Activated naive CD4-positive, alpha-beta T cell treated with anti-CD3 and anti-CD28 coated beads, Interleukin-2, amount 50 U/mL, for 72 hours (primary cell): Measurements from ENCODE around the gene STMN3. TPM values are rescaled to one million over a fixed set of nuclear protein-coding genes. Genes with fewer than 3 reads are reported as not detected.
A peak's percentile ranks its signal among the peaks of the same experiment; 100 is the strongest.

Experiments
- ATAC-seq, 2 donors: fragments of 150-1000 bp; cut with Tn5 transposase; 2 replicates each; pipeline ENCODE4 v1.10.0; 2021; ENCODE audit warnings: mild to moderate bottlenecking in 2 of 2, moderate library complexity in 2 of 2
- DNase-seq, 2 donors: peaks; one replicate each; pipeline ENCODE4 v3.0.0; 2021 to 2022; ENCODE audit warnings: low spot score in 2 of 2
- H3K27ac Mint-ChIP-seq, 2 donors: one replicate each; pipeline ENCODE4 v1.8.0; 2022; ENCODE audit warnings: mild to moderate bottlenecking in 2 of 2, mixed read lengths in 2 of 2
- H3K36me3 Mint-ChIP-seq, 2 donors: one replicate each; pipeline ENCODE4 v1.8.0; 2022; ENCODE audit warnings: mixed read lengths in 2 of 2
- H3K9me3 Mint-ChIP-seq, 2 donors: one replicate each; pipeline ENCODE4 v1.8.0; 2022; ENCODE audit warnings: mixed read lengths in 2 of 2
- total RNA-seq, 2 donors: library from RNA; stranded (reverse); gene quantifications; one replicate each; pipeline ENCODE4 v1.2.3, GENCODE V29; 2022

The STMN3 gene
- 10 to 100 TPM; 13.8 to 19.5 TPM for total RNA-seq

DNA sequence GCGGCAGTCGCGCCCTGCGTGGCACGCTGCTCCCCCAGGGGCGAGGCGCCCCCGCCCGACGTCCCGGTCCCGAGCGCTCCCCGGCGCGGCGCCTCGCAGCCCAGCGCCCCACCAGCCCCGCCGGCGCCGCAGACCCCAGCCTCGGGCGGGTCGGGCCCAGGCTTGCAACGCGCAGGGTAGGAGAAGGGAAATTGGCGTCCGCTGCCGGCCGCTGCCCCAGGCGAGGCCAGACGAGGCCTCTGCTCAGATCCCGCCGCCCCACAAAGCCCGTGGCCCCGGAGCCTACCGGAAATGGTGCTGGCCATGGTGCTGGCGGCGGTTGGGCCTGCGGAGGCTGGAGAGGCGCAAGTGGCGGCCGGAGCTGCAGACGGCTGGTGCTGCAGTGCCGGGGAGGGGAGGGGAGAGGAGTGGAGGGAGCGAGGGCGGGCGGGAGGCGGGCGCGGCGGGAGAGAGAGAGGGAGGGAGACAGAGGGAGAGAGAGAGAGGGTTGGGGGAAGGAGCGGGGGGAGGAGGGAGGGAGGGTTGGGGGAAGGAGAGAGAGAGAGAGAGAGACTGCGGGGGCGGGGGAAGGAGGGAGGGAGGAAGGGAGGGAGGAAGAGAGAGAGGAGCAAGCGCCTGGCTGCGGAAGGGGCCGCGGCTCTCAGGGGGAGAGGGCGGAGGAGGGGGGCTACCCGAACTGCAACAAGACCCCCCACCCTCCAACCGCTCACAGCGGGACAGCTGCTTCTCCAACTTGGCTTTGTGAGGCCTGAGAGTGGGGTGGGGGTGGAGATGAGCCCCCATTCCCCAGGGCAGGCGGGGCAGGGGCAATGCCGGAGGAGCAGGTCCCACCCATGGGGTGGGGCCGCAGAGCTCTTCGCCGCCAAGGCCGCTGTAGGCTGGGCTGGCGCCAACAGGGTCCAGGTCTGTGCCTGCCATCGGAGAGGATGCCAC, at the start of gene STMN3:
STMN3 (minus strand) TSS at position 384 of the 933 bp plus-strand sequence; CDS start at position 305, 79 bp downstream.
- H3K27ac Mint-ChIP-seq, result peak within 1 kb of the TSS in 1 of 2 donors; percentile 81
- H3K9me3 Mint-ChIP-seq, result no peaks in the 10 kb centered on the region
- ATAC-seq (peak; percentile 50 to 65), DNase-seq (peak; percentile 67 to 82)
- H3K36me3 Mint-ChIP-seq, result peaks cover 2 to 10% of the 10 kb centered on the region in 2 donors

DNA sequence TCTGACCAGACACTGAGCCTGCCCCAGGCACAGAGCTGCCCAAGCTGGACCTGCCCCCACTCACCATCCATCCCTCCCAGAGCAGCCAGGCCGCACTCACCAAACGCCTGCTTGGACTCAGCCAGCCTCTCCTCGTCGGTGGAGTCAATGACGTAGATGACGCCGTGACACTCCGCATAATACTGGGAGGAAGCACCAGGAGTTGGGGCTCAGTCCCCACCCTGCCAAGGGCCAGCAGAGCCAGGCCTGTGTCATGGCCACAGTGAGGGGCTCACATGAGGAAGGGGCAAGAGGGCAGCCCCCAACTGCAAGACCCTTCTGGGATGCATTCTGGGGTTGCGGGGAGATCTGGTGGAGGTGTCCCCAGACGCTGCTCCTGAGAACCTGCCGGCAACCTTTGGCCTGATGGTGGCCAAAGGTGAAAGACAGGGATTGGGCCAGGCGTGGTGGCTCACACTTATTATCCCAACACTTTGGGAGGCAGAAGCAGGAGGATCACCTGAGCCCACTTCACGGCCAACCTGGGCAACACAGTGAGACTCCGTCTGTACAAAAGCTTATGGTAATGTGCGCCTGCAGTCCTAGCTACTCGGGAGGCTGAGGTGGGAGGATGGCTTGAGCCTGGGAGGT, 48.9 kb upstream of the STMN3 start:
- Mint-ChIP-seq H3K9me3 (no peaks in the 10 kb centered on the region), H3K36me3 (peaks cover 7 to 9% of the 10 kb centered on the region in 2 donors), H3K27ac (peak overlapping the region; percentile 54 to 94)
- no peak for ATAC-seq
- no peak for DNase-seq

DNA sequence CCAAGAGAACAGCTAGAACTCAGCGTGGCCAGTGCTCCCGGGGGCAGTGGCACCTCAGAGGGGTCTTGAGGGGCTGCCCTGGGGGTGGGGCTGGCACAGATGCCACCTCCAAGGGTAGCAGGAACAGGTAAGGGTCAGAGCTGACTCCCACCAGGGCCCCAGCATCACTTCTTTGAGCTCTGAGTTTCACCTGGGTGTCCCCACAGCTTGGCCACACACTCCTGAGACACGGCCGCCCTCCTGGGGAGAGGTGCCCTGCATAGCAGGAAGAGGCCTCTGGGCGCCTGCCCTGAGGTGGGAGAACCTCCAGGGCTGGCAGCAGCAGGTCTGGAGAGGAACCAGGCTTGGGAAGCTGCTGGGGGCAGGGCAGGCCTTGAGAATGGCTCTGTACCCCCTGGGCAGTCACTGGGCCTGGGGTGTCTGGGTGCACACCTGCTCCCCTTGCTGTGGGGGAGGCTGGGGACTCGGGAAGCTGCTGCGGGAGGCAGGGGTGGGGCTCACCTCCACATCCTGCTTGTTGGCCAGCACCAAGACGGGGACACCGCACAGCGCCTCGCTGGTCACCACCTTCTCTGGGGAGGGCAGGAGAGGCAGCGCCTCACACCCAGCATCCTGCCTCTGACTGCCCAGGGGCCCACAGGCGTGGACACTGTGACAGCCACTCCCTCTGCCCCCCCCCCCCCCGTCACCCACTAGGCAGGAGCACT, 48.3 kb upstream of the STMN3 start:
- Mint-ChIP-seq H3K36me3 (peaks cover 3% of the 10 kb centered on the region in 2 donors), H3K9me3 (no peaks in the 10 kb centered on the region), H3K27ac (no peak overlapping the region)
- ATAC-seq, result no peak
- no peak for DNase-seq

DNA sequence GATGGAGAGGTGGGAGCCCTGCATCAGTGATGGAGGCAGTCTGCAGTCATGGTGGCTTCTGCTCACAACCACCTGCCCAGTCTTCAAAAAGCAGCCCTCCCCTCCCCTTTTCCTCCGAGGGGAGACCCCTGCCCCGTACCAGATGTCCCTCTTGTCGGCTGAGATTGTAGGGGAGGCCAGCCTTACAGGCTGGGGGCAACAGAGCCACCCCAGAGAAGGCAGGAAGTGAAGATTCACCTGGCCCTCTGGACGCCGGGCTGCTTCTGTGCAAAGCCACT, 47.8 kb upstream of the STMN3 start:
- DNase-seq (no peak), ATAC-seq (no peak)
- H3K27ac Mint-ChIP-seq, result no peak overlapping the region
- no peaks in the 10 kb centered on the region for H3K36me3 Mint-ChIP-seq
- no peaks in the 10 kb centered on the region for H3K9me3 Mint-ChIP-seq

DNA sequence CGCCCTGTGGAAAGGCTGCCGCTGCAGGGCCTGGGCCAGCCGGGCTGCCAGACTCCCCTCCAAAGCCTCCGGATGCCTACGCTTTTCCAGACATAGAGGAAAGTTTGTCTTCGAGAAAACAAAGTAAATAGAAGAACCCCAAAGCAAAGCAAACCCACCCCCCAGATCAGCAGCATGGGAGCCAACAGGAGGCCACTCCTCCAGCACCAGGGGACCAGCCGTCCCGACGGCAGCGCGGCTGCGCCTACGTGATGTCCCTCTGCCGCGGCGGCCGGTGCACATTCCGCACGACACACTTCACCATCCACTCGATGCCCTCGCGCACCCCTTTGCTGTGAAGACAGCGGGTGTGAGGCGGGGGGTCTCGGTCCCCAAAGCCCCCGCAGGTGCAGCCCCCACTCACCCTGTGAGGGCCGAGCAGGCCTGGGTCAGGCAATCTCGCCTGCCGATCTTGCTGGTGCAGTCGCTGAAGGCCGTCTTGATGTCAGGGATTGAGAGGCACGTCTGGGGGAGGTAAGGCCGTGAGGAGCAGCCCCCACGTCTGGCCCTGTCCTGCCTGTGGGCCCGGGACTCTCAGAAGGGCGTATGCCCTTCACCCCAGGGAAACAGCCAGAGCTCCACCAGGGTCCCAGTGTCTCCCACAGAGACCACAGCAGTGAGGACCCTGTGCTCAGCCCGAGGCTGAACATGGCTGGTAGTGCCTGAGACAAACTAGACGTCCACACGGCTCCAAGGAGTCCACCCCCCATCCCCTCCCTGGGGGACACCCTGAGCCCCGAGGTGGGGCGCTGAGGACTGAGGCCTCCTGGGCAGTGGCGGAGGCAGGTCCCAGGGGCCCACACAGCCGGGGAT, 47.2 kb upstream of the STMN3 start:
- Mint-ChIP-seq H3K27ac (peak overlapping the region; percentile 38 to 60), H3K9me3 (no peaks in the 10 kb centered on the region), H3K36me3 (no peaks in the 10 kb centered on the region)
- DNase-seq, result peak in 1 of 2 donors; percentile 52
- no peak for ATAC-seq

DNA sequence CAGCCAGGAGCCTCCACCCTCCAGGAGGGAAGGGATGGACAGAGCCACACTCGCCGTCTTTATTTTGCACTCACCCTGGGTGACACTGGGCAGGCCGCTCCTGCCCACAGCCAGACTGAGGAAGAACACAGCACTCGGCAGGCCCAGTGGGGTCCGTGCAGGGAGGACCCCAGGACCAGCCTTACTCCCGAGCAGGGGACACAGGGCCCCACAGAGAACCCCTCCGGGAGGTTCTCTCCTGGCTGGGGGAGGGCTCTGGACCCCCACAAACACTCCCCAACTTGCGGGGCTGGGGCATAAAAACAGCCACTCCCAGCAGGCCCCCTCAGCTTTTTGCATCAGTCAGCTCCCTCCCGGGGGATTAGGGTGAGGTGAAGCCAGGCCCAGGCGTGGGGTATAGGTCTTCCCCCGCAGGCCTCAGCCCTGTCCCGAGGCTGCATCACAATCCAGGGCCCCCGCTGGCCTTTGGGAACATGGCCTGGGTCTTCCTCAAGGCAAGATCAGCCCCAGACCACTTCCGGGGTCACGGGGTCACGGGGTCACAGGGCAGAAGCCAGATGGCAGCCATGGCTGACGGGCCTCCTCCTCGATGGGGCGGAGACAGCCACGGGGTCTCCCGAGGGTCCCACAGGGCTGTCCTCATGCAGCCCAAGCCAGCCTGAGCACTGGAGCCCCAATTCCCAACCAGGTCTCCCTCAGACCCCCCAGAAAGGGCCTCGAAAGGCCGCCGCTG, 46.4 kb upstream of the STMN3 start:
- ATAC-seq (no peak), DNase-seq (no peak)
- H3K9me3 Mint-ChIP-seq, result no peaks in the 10 kb centered on the region
- peak overlapping the region; percentile 38 to 89 for H3K27ac Mint-ChIP-seq
- no peaks in the 10 kb centered on the region for H3K36me3 Mint-ChIP-seq

DNA sequence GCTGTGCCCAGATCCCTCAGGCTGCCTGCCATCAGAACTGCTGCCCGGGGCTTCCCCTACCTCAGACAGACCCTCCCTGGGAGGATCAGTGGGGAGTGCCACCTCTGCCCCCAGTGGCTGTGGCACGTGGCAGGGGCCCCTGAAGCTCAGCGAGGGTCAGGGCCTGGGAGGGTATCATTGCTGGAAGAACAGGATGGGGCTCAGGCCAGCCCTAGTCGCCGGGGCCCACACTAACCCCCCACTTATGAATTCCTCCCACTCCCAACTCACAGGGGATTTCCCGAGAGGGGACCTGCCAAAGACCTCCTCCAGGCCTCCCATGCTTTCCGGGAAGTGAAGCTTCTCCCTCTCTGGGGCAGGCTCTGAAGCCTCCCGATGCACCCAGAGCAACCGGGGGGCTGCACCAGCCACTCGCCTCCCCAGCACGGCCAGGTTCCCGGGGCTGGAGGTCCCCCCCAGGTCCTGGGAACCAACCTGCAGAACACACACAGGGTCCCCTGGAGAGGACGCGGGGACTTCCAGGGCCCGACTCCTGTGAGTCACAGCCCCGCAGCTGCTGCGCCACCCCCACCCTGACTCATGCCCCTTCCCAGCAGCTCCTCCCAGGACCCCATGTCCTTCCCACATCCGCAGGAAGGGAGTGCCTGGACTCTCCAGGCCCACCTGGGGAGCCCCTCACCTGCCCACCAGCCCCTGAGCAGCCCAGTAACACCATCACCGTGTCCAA, 45.7 kb upstream of the STMN3 start:
- no peak for DNase-seq
- peaks cover 0 to 2% of the 10 kb centered on the region in 2 donors for H3K36me3 Mint-ChIP-seq
- peak overlapping the region; percentile 38 to 89 for H3K27ac Mint-ChIP-seq
- peak; percentile 54 to 68 for ATAC-seq
- no peaks in the 10 kb centered on the region for H3K9me3 Mint-ChIP-seq

DNA sequence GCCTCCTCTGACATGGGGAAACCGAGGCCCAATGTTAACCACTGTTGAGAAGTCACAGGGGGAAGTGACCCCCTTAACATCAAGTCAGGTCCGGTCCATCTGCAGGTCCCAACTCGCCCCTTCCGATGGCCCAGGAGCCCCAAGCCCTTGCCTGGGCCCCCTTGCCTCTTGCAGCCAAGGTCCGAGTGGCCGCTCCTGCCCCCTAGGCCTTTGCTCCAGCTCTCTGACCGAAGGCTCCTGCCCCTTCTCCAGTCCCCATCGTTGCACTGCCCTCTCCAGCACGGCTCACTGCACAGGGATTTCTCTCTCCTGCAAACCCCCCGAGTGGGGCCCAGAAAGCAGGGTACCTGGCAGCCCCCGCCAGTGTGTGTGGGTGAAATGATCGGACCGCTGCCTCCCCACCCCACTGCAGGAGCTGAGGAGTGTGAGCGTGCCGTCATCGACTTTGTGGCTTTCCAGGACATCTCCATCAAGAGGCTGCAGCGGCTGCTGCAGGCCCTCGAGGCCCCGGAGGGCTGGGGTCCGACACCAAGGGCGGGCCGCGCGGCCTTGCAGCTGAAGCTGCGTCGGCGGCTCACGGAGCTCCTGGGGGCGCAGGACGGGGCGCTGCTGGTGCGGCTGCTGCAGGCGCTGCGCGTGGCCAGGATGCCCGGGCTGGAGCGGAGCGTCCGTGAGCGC, 44.8 kb upstream of the STMN3 start:
- Mint-ChIP-seq H3K36me3 (peaks cover 0 to 6% of the 10 kb centered on the region in 2 donors), H3K27ac (peak overlapping the region; percentile 42 to 86), H3K9me3 (no peaks in the 10 kb centered on the region)
- DNase-seq (no peak), ATAC-seq (no peak)

DNA sequence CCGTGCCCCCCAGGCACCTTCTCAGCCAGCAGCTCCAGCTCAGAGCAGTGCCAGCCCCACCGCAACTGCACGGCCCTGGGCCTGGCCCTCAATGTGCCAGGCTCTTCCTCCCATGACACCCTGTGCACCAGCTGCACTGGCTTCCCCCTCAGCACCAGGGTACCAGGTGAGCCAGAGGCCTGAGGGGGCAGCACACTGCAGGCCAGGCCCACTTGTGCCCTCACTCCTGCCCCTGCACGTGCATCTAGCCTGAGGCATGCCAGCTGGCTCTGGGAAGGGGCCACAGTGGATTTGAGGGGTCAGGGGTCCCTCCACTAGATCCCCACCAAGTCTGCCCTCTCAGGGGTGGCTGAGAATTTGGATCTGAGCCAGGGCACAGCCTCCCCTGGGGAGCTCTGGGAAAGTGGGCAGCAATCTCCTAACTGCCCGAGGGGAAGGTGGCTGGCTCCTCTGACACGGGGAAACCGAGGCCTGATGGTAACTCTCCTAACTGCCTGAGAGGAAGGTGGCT, 44.2 kb upstream of the STMN3 start:
- DNase-seq (no peak), ATAC-seq (no peak)
- Mint-ChIP-seq H3K36me3 (peaks cover 0 to 6% of the 10 kb centered on the region in 2 donors), H3K27ac (peak overlapping the region in 1 of 2 donors; percentile 42), H3K9me3 (no peaks in the 10 kb centered on the region)

DNA sequence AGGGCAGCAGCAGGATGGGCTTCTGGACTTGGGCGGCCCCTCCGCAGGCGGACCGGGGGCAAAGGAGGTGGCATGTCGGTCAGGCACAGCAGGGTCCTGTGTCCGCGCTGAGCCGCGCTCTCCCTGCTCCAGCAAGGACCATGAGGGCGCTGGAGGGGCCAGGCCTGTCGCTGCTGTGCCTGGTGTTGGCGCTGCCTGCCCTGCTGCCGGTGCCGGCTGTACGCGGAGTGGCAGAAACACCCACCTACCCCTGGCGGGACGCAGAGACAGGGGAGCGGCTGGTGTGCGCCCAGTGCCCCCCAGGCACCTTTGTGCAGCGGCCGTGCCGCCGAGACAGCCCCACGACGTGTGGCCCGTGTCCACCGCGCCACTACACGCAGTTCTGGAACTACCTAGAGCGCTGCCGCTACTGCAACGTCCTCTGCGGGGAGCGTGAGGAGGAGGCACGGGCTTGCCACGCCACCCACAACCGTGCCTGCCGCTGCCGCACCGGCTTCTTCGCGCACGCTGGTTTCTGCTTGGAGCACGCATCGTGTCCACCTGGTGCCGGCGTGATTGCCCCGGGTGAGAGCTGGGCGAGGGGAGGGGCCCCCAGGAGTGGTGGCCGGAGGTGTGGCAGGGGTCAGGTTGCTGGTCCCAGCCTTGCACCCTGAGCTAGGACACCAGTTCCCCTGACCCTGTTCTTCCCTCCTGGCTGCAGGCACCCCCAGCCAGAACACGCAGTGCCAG, 43.6 kb upstream of the STMN3 start, which contains the start of gene TNFRSF6B:
TNFRSF6B (plus strand) TSS at position 25 of the 729 bp plus-strand sequence; CDS start at position 141, 116 bp downstream.
- peaks cover 0 to 6% of the 10 kb centered on the region in 2 donors for H3K36me3 Mint-ChIP-seq
- no peak for DNase-seq
- no peaks in the 10 kb centered on the region for H3K9me3 Mint-ChIP-seq
- H3K27ac Mint-ChIP-seq, result peak within 1 kb of the TSS in 1 of 2 donors; percentile 42
- ATAC-seq, result peak; percentile 3 to 15

DNA sequence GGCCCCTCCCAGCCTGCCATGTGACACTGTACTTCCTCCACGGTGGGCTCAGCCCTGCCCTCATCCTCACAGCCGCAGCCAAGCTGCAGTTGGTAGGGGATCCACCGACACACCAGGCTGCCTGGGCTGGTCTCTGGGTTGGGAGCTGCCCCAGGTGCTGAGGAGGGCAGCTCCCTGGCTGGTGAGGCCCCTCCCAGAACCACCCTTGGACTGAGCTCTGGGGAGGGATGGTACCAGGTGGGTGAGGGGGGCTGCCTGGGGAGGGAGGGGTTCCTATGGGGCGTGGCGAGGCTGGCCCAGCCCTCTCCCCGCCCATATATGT, 43.0 kb upstream of the STMN3 start:
- DNase-seq (no peak), ATAC-seq (peak; percentile 29 to 53)
- peaks cover 0 to 6% of the 10 kb centered on the region in 2 donors for H3K36me3 Mint-ChIP-seq
- no peak overlapping the region for H3K27ac Mint-ChIP-seq
- no peaks in the 10 kb centered on the region for H3K9me3 Mint-ChIP-seq

DNA sequence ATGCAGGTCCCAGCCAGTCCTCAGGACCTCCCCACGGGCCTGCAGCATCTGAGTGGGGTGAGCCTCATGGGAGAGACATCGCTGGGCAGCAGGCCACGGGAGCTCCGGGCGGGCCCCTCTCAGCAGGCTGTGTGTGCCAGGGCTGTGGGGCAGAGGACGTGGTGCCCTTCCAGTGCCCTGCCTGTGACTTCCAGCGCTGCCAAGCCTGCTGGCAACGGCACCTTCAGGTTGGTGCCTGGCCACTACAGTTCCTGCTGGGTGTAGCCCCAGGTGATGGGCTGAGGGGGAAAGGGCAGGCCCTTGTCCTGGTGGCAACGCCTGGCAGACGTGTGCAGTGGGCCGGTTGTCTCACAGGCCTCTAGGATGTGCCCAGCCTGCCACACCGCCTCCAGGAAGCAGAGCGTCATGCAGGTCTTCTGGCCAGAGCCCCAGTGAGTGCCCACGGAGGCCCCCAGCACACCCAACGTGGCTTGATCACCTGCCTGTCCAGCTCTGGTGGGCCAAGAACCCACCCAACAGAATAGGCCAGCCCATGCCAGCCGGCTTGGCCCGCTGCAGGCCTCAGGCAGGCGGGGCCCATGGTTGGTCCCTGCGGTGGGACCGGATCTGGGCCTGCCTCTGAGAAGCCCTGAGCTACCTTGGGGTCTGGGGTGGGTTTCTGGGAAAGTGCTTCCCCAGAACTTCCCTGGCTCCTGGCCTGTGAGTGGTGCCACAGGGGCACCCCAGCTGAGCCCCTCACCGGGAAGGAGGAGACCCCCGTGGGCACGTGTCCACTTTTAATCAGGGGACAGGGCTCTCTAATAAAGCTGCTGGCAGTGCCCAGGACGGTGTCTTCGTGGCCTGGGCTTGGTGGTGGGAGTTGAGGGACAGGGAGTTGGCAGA, 42.4 kb upstream of the STMN3 start:
- ATAC-seq (no peak), DNase-seq (no peak)
- Mint-ChIP-seq H3K36me3 (peaks cover 0 to 6% of the 10 kb centered on the region in 2 donors), H3K27ac (no peak overlapping the region), H3K9me3 (no peaks in the 10 kb centered on the region)
